NB4 (cell line): Measurements from ENCODE around the gene KCNQ1.

Experiments
- DNase-seq: peaks from one replicate; pipeline ENCODE4 v3.0.0; 2010; ENCODE audit warnings: low read depth
- H3K4me3 ChIP-seq: one replicate; pipeline ENCODE4 v1.5.1; 2011; ENCODE audit warnings: mild to moderate bottlenecking, low read depth, low read length, moderate library complexity
- MYC ChIP-seq: IDR thresholded peaks from 2 replicates; pipeline ENCODE4 v1.6.1; 2011; ENCODE audit warnings: low read depth, low read length
- POLR2A ChIP-seq: IDR thresholded peaks from 2 replicates; pipeline ENCODE4 v1.6.1; 2011; ENCODE audit warnings: mild to moderate bottlenecking; ENCODE audit not compliant: insufficient read length; ENCODE audit errors: extremely low read depth
- TF ChIP-seq, protein P1 (sequence below): IDR thresholded peaks from one replicate; pipeline ENCODE4 v1.5.1; 2012; ENCODE audit warnings: low read depth, low read length
- TF ChIP-seq, protein P2 (sequence below): IDR thresholded peaks from 2 replicates; pipeline ENCODE4 v1.6.1; 2011; ENCODE audit warnings: low read depth, low read length

KCNQ1 gene

DNA sequence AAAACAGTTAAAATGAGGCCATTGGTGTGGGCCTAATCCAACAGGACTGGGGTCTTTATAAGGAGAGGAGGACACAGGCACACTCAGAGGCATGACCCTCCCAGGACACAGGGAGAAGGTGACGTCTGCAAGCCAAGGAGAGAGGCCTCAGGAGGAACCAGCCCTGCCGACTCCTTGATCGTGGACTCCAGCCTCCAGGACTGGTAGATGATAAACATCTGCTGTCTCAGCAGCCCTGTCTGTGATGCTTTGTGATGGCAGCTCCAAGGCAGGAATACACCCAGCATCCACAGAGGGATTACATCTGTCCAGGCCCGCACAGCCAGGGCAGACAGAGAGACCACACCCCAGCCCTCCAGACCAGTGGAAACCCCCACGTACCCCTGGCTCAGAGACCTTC, 422.3 kb downstream of the KCNQ1 start:
- no peak for DNase-seq
- H3K4me3 ChIP-seq, result no peak overlapping the region
- TF ChIP-seq MYC, result no peak
- TF ChIP-seq, protein P1, sequence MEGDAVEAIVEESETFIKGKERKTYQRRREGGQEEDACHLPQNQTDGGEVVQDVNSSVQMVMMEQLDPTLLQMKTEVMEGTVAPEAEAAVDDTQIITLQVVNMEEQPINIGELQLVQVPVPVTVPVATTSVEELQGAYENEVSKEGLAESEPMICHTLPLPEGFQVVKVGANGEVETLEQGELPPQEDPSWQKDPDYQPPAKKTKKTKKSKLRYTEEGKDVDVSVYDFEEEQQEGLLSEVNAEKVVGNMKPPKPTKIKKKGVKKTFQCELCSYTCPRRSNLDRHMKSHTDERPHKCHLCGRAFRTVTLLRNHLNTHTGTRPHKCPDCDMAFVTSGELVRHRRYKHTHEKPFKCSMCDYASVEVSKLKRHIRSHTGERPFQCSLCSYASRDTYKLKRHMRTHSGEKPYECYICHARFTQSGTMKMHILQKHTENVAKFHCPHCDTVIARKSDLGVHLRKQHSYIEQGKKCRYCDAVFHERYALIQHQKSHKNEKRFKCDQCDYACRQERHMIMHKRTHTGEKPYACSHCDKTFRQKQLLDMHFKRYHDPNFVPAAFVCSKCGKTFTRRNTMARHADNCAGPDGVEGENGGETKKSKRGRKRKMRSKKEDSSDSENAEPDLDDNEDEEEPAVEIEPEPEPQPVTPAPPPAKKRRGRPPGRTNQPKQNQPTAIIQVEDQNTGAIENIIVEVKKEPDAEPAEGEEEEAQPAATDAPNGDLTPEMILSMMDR, result no peak

DNA sequence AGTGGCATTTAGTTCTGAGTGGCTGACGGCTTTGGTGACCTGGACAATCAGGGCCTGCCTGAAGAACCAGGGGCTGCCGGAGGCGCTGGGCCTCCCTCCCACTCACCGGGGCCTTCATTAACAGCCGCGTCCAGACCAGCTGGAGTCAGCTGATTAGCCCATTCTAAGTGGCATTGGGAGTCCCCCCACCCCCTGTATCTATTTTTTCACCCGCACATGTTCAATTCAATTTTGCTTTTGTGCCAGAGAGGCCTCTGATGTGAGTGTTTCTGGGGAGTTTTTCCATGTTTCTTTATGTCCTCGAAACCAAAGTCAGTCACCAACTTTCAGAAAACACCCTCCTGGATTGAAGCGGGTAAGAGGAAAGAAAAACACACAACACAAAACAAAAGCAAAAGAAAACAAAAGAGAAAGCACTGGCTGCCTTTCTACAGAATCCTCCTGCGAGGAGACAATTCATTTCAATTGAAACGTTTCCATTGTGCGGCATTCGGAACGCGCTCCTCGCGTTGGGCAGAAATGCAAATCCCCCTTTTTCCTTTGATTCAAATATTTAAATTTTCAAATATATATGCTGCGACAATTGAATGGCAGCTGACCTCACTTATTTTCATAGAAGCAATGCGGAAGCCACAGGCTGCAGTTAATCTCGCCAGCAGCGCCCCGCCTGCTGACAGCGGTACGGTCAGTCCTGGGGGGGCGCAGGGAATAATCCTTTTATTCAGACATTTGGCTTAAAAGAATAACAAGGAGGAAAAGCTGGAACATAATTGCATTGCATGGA, 423.1 kb downstream of the KCNQ1 start:
- no peak for DNase-seq
- no peak overlapping the region for H3K4me3 ChIP-seq
- TF ChIP-seq MYC (no peak), POLR2A (no peak)
- TF ChIP-seq, protein P1, result no peak
- TF ChIP-seq, protein P2, sequence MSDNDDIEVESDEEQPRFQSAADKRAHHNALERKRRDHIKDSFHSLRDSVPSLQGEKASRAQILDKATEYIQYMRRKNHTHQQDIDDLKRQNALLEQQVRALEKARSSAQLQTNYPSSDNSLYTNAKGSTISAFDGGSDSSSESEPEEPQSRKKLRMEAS, result no peak

DNA sequence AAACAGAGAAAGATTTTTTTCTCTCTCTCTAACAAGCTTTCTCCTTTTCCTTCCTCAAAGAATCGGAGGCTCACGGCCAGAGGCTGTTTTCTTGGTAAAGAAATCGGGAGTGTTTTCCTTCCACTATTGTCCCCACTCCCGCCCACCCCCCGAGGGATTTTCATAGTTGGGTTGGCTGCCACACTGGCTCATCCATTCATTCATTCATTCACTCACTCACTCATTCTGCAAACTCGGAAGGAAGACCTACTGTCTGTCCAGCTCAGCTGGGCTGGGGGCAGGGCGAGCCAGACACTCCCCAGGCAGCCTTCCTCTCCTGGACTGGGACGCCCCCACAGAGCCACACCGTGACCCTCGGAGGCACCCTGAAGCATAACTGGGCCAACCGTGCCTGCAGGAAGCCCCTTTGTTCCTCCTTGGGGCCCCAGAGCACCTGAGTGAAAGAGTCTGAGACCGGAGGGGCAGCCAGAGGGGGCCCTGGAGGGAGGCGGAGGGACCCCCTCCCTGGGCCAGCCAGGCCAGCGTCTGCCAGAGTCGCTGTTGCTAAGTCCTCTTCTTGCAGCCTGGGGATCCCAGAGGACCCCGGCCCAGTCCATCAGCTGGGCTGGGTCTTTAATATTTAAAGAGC, 423.8 kb downstream of the KCNQ1 start:
- no peak overlapping the region for H3K4me3 ChIP-seq
- DNase-seq, result no peak
- TF ChIP-seq POLR2A, result no peak
- TF ChIP-seq, protein P1, result no peak
- TF ChIP-seq, protein P2, result no peak
- TF ChIP-seq MYC, result no peak

DNA sequence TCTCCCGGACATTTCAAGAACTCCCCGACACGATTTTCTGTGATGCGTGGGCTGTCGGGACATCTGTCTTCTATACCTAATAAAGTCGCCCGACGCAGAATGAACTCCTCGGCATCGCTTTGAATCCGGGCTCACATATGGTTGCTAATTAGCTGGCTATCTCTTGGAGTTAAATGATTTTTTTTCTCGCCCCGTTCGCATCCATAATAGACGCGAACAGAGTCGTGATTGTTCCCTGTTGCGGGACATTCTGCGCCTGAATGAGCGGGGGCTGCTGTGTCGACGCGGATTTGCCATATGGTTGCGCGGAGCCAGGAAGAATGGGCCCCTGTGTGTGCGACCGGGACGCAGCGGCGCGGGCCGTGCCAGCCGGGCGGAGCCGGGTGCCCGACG, 424.3 kb downstream of the KCNQ1 start:
- TF ChIP-seq POLR2A (no peak), MYC (no peak)
- TF ChIP-seq, protein P2, result no peak
- TF ChIP-seq, protein P1, result no peak
- no peak for DNase-seq
- H3K4me3 ChIP-seq, result no peak overlapping the region

DNA sequence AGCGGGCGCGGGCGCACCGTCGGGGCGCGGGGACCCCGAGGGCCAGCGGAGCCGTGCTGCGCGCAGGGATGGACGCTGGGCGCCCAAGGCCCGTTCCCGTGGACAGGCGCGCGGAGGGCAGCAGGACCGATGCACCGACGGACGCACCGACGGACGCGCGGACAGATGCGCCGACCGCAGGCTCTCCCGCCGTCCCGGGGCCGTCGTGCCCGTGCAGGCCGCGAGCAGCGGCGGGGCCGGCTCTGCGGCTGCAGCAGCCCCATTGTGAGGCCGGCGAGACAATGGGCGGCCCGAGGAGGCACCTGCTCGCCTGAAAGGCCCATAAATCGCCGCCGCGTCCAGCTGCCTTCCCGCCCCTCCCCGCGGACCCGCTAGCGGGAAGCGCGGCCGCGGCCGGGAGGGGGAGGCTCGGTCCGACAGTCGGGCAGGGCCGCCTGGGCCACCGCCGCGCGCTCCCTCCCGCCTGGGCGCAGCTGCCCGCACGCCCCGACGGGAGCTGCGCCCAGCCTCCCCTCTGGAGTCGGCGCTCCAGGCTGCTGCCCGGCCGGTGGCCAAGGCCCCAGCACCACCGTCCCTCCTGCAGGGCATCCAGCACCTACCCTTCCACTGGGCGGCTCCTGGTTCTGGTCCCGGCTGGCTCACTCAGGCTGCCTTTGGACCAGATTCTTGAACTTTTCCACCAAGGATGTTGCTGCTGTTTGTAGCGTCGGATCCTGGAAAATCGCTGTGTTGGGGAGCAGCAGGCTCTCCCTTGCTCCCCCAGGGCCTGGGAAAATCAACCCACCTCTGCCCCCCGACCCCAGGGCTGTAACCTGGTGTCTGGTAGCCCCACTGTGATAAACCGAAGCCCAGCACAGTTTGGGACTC, 425.0 kb downstream of the KCNQ1 start:
- H3K4me3 ChIP-seq, result no peak overlapping the region
- no peak for DNase-seq
- TF ChIP-seq MYC, result no peak
- TF ChIP-seq, protein P1, result no peak
- TF ChIP-seq, protein P2, result no peak
- no peak for TF ChIP-seq POLR2A
